ENCODE measurements around the gene EEF1G. TPM values are rescaled to one million over a fixed set of nuclear protein-coding genes. Genes with fewer than 3 reads are reported as not detected.
A peak's percentile ranks its signal among the peaks of the same experiment; 100 is the strongest.

Gene EEF1G
- total and polyA plus RNA-seq, 2 of the 13 experiments (the other 11 are each of a cell fraction or from before 2014, with no cell fraction given), result 1,787 to 2,144 TPM

DNA sequence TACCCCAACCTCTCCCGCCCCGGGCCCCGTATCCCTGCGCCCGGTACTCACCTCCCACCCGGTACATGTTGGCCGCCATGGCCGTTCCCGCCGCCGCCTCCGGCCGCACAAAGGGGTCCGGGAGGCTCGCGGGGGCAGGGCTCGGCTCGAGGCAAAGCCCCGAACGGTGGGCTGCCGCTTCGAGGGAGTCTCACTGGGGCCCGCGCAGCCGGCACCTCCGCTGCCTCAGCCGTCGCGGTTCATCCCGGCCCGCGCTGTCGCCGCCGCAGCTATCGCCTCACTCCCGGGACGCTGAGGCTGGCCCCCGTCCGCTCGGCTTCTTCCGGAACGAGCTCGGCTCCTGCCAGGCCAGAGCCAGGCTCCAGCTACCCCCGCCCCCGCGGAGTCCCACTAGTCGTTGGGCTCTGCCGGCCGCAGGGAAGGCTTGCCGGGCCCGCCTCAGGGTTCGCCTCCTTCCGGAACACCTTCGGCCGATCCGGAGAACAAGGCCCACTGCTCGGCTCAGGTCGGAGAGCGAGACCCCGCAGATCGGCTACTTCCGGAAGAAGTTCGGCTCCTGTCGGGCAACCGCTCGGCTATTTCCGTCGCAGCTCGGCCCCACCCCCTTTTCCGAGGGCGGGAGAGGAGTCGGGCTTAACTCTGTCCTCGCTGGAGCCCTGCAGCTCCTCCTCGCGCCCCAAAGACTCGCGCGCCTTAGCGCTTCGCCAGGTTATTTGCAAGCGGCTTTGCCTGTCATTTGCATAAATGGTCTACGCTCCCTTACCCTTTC lies 27.9 kb upstream of the EEF1G start, which contains the start of gene MTA2 (continued):
- TF ChIP-seq IRF9 (CRISPR knock-in tag; IDR thresholded peaks at IDR 0.05; ENCODE audit: borderline replicate concordance), result 0 out of 2 replicates have a peak, but pooled peaks have one; percentile 71
- TF ChIP-seq ZNF331 (CRISPR knock-in tag; IDR thresholded peaks at IDR 0.05), result peak; percentile 62; the same call in 1 of the 2 replicates
- no peak for TF ChIP-seq NFIC (IDR thresholded peaks at IDR 0.05; ENCODE audit: low read length)
- TF ChIP-seq ISX (CRISPR knock-in tag; conservative IDR thresholded peaks at IDR 0.05), result no peak
- TF ChIP-seq PHF21A (CRISPR knock-in tag; IDR thresholded peaks at IDR 0.05), result no peak
- TF ChIP-seq ZNF724P (CRISPR knock-in tag; IDR thresholded peaks at IDR 0.05; ENCODE audit: borderline replicate concordance), result no peak
- TF ChIP-seq TAF1 (CRISPR knock-in tag; IDR thresholded peaks at IDR 0.05), result peak; percentile 73
- TF ChIP-seq ZNF773 (CRISPR knock-in tag; IDR thresholded peaks at IDR 0.05; ENCODE audit: borderline replicate concordance), result no peak; the same call in 1 of the 2 replicates
- TF ChIP-seq, protein P1, sequence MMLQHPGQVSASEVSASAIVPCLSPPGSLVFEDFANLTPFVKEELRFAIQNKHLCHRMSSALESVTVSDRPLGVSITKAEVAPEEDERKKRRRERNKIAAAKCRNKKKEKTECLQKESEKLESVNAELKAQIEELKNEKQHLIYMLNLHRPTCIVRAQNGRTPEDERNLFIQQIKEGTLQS (CRISPR knock-in tag; IDR thresholded peaks at IDR 0.05), result 0 out of 2 replicates have a peak, but pooled peaks have one; percentile 14
- no peak for TF ChIP-seq TEF (CRISPR knock-in tag; IDR thresholded peaks at IDR 0.05)
- TF ChIP-seq, protein P2, sequence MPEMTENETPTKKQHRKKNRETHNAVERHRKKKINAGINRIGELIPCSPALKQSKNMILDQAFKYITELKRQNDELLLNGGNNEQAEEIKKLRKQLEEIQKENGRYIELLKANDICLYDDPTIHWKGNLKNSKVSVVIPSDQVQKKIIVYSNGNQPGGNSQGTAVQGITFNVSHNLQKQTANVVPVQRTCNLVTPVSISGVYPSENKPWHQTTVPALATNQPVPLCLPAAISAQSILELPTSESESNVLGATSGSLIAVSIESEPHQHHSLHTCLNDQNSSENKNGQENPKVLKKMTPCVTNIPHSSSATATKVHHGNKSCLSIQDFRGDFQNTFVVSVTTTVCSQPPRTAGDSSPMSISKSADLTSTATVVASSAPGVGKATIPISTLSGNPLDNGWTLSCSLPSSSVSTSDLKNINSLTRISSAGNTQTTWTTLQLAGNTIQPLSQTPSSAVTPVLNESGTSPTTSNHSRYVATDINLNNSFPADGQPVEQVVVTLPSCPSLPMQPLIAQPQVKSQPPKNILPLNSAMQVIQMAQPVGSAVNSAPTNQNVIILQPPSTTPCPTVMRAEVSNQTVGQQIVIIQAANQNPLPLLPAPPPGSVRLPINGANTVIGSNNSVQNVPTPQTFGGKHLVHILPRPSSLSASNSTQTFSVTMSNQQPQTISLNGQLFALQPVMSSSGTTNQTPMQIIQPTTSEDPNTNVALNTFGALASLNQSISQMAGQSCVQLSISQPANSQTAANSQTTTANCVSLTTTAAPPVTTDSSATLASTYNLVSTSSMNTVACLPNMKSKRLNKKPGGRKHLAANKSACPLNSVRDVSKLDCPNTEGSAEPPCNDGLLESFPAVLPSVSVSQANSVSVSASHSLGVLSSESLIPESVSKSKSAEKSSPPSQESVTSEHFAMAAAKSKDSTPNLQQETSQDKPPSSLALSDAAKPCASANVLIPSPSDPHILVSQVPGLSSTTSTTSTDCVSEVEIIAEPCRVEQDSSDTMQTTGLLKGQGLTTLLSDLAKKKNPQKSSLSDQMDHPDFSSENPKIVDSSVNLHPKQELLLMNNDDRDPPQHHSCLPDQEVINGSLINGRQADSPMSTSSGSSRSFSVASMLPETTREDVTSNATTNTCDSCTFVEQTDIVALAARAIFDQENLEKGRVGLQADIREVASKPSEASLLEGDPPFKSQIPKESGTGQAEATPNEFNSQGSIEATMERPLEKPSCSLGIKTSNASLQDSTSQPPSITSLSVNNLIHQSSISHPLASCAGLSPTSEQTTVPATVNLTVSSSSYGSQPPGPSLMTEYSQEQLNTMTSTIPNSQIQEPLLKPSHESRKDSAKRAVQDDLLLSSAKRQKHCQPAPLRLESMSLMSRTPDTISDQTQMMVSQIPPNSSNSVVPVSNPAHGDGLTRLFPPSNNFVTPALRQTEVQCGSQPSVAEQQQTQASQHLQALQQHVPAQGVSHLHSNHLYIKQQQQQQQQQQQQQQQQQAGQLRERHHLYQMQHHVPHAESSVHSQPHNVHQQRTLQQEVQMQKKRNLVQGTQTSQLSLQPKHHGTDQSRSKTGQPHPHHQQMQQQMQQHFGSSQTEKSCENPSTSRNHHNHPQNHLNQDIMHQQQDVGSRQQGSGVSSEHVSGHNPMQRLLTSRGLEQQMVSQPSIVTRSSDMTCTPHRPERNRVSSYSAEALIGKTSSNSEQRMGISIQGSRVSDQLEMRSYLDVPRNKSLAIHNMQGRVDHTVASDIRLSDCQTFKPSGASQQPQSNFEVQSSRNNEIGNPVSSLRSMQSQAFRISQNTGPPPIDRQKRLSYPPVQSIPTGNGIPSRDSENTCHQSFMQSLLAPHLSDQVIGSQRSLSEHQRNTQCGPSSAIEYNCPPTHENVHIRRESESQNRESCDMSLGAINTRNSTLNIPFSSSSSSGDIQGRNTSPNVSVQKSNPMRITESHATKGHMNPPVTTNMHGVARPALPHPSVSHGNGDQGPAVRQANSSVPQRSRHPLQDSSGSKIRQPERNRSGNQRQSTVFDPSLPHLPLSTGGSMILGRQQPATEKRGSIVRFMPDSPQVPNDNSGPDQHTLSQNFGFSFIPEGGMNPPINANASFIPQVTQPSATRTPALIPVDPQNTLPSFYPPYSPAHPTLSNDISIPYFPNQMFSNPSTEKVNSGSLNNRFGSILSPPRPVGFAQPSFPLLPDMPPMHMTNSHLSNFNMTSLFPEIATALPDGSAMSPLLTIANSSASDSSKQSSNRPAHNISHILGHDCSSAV (CRISPR knock-in tag; IDR thresholded peaks at IDR 0.05; ENCODE audit: borderline replicate concordance), result no peak
- no peak for TF ChIP-seq SNAPC5 (CRISPR knock-in tag; IDR thresholded peaks at IDR 0.05; ENCODE audit: borderline replicate concordance)
- no peak for TF ChIP-seq ZNF549 (CRISPR knock-in tag; IDR thresholded peaks at IDR 0.05)
- TF ChIP-seq CBX2 (IDR thresholded peaks at IDR 0.05; ENCODE audit: low read depth, low read length), result no peak
- TF ChIP-seq CBX2 (CRISPR knock-in tag; IDR thresholded peaks at IDR 0.05; ENCODE audit: low read depth), result 0 out of 2 replicates have a peak, but pooled peaks have one; percentile 9
- no peak for TF ChIP-seq ZNF33A (CRISPR knock-in tag; IDR thresholded peaks at IDR 0.05; ENCODE audit: borderline replicate concordance)
- TF ChIP-seq, protein P3, sequence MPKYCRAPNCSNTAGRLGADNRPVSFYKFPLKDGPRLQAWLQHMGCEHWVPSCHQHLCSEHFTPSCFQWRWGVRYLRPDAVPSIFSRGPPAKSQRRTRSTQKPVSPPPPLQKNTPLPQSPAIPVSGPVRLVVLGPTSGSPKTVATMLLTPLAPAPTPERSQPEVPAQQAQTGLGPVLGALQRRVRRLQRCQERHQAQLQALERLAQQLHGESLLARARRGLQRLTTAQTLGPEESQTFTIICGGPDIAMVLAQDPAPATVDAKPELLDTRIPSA (CRISPR knock-in tag; IDR thresholded peaks at IDR 0.05; ENCODE audit: borderline replicate concordance), result no peak; the same call in none of the 2 replicates
- no peak for TF ChIP-seq SP2 (CRISPR knock-in tag; IDR thresholded peaks at IDR 0.05)

All from HepG2 (cell line).